Activated CD8-positive, alpha-beta memory T cell treated with anti-CD3 and anti-CD28 coated beads for 24 hours (primary cell): ENCODE measurements around the gene CLDN18.

ENCODE experiments used
- DNase-seq: peaks from one replicate; pipeline ENCODE4 v3.0.0-alpha.2; 2020

CLDN18 gene

GRCh38 chr3:138065949-138066348, 56.0 kb downstream of the CLDN18 start:
- no peak for DNase-seq

- DNase-seq, result no peak
Observed at GRCh38 chr3:138066383-138066782, 56.4 kb downstream of the CLDN18 start.

DNA sequence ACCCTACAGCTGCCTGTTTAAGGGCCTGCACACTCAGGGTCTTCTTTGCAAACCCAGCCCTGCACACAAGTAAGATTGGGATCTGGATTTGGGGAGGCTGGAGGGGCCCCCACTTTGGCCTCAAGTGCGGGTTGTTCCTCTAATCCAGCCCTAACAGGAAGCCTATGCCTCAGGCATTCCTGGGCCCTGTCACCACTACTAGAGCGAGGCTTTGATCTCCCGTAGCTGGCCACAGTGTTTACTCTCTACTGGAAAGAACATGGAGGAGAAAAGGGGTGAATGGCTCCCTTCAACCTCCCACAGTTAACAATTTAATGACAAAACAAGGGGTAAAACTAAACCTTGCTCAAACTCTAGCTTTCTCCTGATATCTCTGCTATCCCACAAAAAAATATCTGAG, 57.0 kb downstream of the CLDN18 start:
- DNase-seq, result no peak

DNA sequence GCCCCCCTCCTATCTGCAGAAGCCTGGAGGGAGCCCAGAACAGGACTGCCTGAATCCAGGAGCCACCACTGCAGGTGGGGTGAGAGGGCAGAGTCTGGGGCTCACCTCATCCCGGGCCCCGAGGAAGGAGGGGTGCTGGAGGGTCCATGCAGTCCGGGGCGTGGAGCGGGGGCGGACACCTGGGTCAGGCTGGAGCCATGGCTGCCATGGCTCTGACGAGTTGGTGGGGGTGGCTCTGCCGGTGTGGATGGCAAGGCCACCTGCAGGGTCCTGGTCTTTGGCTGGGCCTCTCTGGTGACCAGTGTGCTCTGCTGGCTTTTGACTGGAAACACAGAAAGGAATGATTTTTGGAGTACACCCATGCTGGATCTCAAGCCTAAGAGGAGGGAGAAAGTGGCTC, 58.1 kb downstream of the CLDN18 start:
- no peak for DNase-seq

GRCh38 chr3:138068579-138069174, 58.7 kb downstream of the CLDN18 start:
- DNase-seq, result peak; percentile 90

DNA sequence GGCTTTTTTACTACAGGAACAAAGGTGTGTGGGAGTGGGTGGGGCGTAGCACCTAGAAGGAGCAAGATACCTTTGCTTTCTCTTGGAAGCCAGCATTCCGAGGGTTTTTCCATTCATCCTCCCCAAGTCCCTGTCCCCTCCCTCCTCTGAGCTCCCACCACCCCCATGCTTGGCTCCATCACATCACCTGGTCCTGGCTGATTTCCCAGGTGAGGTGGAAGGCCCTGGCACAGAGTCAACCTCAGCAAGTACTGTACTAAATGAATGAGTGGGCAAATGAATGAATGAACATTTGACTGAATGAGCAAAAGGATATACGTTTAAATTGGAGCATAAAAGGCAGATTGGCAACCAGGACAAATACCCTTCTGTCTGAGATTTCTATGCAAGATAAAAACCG, 60.0 kb downstream of the CLDN18 start:
- no peak for DNase-seq

- DNase-seq, result no peak
Observed at GRCh38 chr3:138072796-138073195, 62.8 kb downstream of the CLDN18 start.

- DNase-seq, result no peak
Observed at GRCh38 chr3:138078096-138078495, 68.1 kb downstream of the CLDN18 start.

GRCh38 chr3:138078901-138079344, 69.0 kb downstream of the CLDN18 start:
- no peak for DNase-seq

DNA sequence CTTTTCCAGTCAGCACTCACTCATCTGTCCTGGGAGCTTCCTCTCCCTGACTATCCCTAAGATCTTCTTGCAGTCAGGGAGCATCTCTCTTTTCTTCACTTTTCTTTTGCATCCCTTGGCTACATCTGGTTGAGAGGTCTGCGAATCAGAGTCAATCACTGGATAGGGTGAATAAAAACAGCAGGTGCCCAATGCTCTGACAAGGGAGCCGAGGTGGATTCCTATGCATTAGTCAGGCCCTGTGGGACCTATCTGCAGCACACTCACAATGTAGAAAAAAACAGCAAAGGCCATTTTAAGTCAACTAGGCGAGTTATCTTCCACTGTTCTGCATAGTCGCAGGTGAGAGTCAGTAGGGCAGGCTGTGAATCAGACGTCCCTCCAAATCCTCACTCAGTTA, 69.9 kb downstream of the CLDN18 start:
- DNase-seq, result no peak

DNA sequence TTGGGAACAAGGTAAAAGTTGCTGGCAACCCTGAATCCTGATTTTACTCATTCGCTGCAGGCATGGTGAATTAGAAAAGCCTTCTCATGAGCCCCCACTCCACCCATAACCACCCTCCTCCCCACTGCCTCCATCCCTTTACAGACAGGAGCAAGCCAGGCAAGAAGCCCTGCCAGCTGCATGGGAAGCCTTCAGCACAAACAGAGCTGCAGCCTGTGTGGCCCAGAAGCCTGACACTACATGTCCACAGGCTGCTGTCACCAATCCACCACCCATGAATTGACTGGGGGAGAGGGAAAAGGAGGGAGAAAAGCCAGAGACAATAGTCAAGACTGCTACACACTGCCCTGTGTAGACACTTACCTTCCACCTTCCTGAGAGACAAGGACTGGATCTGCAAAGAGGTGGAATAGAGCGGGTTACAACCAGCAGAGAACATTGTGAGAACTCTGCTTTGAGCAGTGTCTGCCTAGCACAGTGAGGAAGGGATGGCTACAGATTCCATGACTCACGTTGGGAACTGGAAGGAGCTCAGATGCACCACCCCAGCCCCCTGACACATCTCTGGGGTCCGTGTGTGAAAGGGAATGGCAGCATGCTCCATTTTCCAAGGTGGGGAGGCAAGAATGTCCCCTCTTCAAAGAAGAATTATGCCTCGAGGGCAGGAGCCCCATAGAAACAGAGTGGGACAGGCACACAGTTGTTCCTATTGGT, 71.6 kb downstream of the CLDN18 start:
- no peak for DNase-seq

- DNase-seq, result no peak
Observed at GRCh38 chr3:138082085-138082991, 72.4 kb downstream of the CLDN18 start.

DNA sequence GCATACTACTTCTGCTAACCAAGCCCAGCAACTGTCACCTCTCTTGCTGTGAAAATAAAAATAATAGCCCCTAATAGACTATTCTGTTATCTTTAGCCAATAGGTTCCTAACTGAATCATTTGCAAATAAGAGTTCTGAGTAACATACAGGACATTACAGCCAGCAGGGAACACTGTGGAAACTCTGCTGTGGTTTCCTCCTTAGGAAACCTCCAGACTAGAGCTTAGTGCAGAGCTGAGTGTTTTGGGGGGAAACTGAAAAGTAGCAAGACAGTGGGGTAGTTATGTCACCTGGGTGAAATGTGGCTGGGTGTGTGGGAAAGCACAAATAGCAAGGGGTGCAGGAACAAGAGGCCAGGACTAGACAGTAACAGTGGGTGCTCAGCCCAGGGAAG, 73.0 kb downstream of the CLDN18 start:
- no peak for DNase-seq
